Lower leg skin (tissue), 4 donors: ENCODE measurements around the gene NTRK2. TPM values are rescaled to one million over a fixed set of nuclear protein-coding genes. Genes with fewer than 3 reads are reported as not detected.

Source experiments
- DNase-seq, 2 donors: peaks; one replicate each; pipeline ENCODE4 v3.0.0-alpha.2; 2019; ENCODE audit warnings: low spot score in 2 of 2
- H3K4me3 ChIP-seq: fragments of 200-600 bp; sonication (generic); 2 replicates; pipeline ENCODE4 v1.5.1; 2017; ENCODE audit warnings: mild to moderate bottlenecking, low read depth; ENCODE audit not compliant: poor library complexity, severe bottlenecking
- POLR2A ChIP-seq, 2 donors: fragments of 450-650 bp; IDR thresholded peaks; one replicate each; pipeline ENCODE4 v1.6.1; 2016 to 2017; ENCODE audit warnings: antibody characterized with exemption in 2 of 2, mild to moderate bottlenecking in 1 of 2, moderate library complexity in 1 of 2
- WGBS, 2 donors: methylation state at CpG; one replicate each; pipeline ENCODE4 v1.1.5; 2018; 5-methylcytosine and 5-hydroxymethylcytosine counted together
- intact Hi-C: fragments of 100-400 bp; cut with DNase I; formaldehyde crosslinking; loops from one replicate; pipeline ENCODE4 v1.15.0; 2023; ENCODE audit warnings: low total_unique reads
- total RNA-seq, 4 donors: library from RNA; depleted of rRNA; stranded (reverse); fragments of >200 nt; gene quantifications; one replicate each; pipeline ENCODE4 v1.1.0, GENCODE V29; 2016
- TF ChIP-seq, protein P1 (sequence below), 3 donors: fragments of 450-650 bp; IDR thresholded peaks; one replicate each; pipeline ENCODE4 v1.5.1; 2016; ENCODE audit warnings: antibody characterized with exemption in 3 of 3, mild to moderate bottlenecking in 3 of 3, moderate library complexity in 2 of 3

Gene NTRK2
- total RNA-seq, 4 donors from 2014 or later = 6.2 to 16.3 (median 10.3) TPM

DNA sequence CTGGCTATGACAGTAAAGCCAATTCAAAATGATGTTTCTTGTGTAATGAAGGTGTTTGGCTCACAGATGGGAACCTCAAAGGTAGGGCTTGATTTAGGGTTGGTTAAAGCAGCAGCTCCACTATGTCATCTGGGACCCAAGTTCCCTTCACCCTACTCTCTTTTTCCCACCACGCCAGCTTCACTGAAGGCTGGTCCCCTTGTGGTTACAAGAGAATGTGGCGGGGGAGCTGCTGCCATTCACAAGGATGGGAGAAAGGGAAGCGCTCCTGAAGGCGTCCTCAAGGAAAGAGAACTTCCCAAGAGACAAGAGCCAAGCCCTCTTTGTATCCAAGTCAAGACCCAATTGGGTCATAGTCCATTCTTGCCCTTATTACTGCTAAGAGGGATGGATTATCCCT lies 72.7 kb downstream of the NTRK2 start:
- intact Hi-C loops = no loop called here
- TF ChIP-seq, protein P1, sequence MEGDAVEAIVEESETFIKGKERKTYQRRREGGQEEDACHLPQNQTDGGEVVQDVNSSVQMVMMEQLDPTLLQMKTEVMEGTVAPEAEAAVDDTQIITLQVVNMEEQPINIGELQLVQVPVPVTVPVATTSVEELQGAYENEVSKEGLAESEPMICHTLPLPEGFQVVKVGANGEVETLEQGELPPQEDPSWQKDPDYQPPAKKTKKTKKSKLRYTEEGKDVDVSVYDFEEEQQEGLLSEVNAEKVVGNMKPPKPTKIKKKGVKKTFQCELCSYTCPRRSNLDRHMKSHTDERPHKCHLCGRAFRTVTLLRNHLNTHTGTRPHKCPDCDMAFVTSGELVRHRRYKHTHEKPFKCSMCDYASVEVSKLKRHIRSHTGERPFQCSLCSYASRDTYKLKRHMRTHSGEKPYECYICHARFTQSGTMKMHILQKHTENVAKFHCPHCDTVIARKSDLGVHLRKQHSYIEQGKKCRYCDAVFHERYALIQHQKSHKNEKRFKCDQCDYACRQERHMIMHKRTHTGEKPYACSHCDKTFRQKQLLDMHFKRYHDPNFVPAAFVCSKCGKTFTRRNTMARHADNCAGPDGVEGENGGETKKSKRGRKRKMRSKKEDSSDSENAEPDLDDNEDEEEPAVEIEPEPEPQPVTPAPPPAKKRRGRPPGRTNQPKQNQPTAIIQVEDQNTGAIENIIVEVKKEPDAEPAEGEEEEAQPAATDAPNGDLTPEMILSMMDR (IDR thresholded peaks at IDR 0.05) = no peak
- no peak for TF ChIP-seq POLR2A (IDR thresholded peaks at IDR 0.05)
- no peak overlapping the region for H3K4me3 ChIP-seq
- 94 to 95% methylated on average over 4 of the region's 4 CpGs for WGBS, 2 donors
- DNase-seq = no peak

DNA sequence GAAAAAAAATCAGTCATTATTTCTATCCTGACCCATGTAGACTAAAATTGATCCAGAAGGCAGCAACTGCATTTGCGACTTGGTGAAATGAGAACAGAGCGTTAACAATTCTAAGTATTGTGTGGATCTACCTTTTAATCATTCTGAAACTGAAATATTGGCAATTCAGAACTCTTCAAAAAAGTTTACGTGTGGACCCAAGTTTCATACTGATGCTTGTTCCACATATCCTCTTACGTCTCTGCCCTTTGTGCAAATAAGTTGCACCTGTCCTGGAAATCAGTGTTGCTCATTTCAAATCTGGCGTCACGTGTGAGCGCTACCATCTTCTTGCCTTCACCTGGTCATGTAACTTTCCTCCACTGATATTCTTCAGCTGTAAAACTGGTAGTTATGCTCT lies 74.7 kb downstream of the NTRK2 start:
- intact Hi-C loops = no loop called here
- DNase-seq = no peak
- no peak overlapping the region for H3K4me3 ChIP-seq
- TF ChIP-seq, protein P1 (IDR thresholded peaks at IDR 0.05) = no peak
- no peak for TF ChIP-seq POLR2A (IDR thresholded peaks at IDR 0.05)
- WGBS, 2 donors = 91 to 94% methylated on average over 7 of the region's 7 CpGs

DNA sequence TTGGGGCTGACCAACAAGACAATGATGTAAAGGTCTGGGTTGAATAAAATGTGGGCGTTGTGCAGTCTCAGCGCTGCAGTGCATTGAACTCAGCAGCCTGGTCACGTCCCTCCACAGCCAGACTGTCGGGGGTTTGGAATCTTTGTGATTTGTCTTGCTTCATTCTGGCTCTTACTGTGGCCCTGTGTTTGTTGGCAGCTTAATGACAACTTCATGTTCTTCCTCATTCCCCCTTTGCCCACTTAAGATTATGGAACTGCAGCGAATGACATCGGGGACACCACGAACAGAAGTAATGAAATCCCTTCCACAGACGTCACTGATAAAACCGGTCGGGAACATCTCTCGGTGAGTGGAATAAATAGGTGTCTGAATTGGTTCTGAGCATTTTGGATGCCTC lies 75.2 kb downstream of the NTRK2 start:
- intact Hi-C loops = no loop called here
- WGBS, 2 donors = 95% methylated on average over 11 of the region's 11 CpGs
- no peak for DNase-seq
- H3K4me3 ChIP-seq = no peak overlapping the region
- TF ChIP-seq, protein P1 (IDR thresholded peaks at IDR 0.05) = no peak
- no peak for TF ChIP-seq POLR2A (IDR thresholded peaks at IDR 0.05)

DNA sequence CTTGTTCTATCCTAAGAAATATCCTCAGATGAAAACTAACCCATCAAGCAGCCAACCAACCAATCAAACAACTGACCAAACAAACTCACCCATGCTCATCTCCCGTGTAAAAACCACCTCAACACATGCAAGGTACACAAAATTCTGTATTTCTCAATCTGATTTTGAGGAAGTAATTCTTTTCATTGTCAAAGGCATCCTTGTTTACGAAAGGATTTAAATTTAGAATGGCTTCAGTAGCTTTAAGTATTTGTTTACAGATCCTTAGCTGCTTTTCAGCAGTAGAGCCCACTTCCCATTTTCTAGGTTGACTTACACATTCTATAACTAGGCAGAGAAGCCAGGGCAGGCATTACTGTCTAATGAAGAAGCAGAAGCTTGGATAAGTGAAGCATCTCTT lies 78.6 kb downstream of the NTRK2 start:
- intact Hi-C loops = no loop called here
- DNase-seq = no peak
- no peak for TF ChIP-seq POLR2A (IDR thresholded peaks at IDR 0.05)
- TF ChIP-seq, protein P1 (IDR thresholded peaks at IDR 0.05) = no peak
- 88% methylated on average over 2 of the region's 2 CpGs for WGBS, 2 donors
- no peak overlapping the region for H3K4me3 ChIP-seq

DNA sequence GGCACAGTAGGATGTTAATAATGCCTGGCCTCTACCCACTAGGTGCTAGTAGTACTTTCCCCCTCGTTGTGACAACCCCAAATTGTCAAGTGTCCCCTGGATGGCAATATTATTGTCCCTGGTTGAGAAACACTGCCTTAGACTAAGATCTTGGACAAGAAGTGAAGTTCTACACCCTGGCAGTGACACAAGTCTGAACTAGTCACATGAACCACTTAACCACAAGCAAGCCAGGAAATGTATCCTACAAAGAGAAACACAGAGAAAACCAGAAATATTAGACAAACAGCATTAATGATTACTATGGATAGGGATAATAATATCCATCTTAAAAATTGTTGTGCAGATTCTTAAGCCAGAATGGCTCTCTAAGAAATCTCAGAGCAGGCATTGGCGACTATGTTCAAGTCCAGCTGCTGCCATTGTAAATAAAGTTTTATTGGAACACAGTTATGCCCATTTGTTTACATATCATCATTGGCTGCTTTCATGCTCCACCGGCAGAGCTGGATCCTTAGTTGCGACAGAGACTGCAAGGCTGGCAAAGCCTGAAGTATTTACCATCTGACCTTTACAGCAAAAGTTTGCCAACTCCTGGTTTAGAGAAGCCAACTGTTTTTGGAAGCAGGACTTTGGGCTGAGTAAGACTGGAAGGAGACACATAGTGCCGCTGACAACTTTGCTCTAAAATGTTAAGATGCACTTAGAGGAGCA lies 80.8 kb downstream of the NTRK2 start:
- intact Hi-C loops = no loop called here
- TF ChIP-seq POLR2A (IDR thresholded peaks at IDR 0.05) = no peak
- TF ChIP-seq, protein P1 (IDR thresholded peaks at IDR 0.05) = no peak
- DNase-seq = peak in 1 of 2 donors; percentile 32
- no peak overlapping the region for H3K4me3 ChIP-seq
- 37 to 41% methylated on average over 5 of the region's 5 CpGs for WGBS, 2 donors

DNA sequence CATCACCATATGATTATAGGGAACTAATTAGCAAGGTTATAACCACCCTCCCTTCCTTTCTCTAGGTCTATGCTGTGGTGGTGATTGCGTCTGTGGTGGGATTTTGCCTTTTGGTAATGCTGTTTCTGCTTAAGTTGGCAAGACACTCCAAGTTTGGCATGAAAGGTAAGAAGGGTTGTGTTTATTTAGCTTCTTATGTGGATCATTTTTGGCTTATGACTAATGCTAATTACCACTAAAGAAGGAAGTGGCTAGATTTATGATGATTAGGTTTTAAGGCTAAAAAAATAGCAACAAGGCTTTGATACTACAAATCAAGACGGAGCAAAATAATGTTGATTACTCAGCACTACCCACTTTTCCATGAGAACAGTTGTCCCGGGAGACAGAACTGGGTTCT lies 82.4 kb downstream of the NTRK2 start:
- 35 to 45% methylated on average over 3 of the region's 3 CpGs for WGBS, 2 donors
- intact Hi-C loops = no loop called here
- H3K4me3 ChIP-seq = no peak overlapping the region
- no peak for DNase-seq
- no peak for TF ChIP-seq POLR2A (IDR thresholded peaks at IDR 0.05)
- TF ChIP-seq, protein P1 (IDR thresholded peaks at IDR 0.05) = no peak
